Stimulated activated naive B cell treated with anti-CD40 and anti-IgM and Interleukin-4, amounts not matched to agents 10 μg/mL and 1 μg/mL and 100 μg/mL, for 72 hours (primary cell): ENCODE results near the gene PEX7.
"Not testable (repeated sequence)": the region's sequence is repeated elsewhere in the genome, so short reads cannot be mapped to it uniquely, and the experiment has no call there.

Source experiments
- ATAC-seq, 2 donors: fragments of 150-1000 bp; cut with Tn5 transposase; replicated peaks; 2 replicates each; pipeline ENCODE4 v1.10.0; 2021; ENCODE audit warnings: moderate library complexity in 1 of 2
- DNase-seq: peaks from one replicate; pipeline ENCODE4 v3.0.0; 2021
- H3K27ac Mint-ChIP-seq: one replicate; pipeline ENCODE4 v1.8.0; 2022; ENCODE audit warnings: mild to moderate bottlenecking, mixed read lengths
- H3K27me3 Mint-ChIP-seq, 2 donors: one replicate each; pipeline ENCODE4 v1.8.0; 2022; ENCODE audit warnings: mixed read lengths in 2 of 2
- H3K36me3 Mint-ChIP-seq, 2 donors: one replicate each; pipeline ENCODE4 v1.8.0; 2022; ENCODE audit warnings: mixed read lengths in 2 of 2, mild to moderate bottlenecking in 1 of 2
- H3K4me1 Mint-ChIP-seq, 2 donors: one replicate each; pipeline ENCODE4 v1.8.0; 2022; ENCODE audit warnings: mixed read lengths in 2 of 2, mild to moderate bottlenecking in 1 of 2
- H3K4me3 Mint-ChIP-seq, 2 donors: one replicate each; pipeline ENCODE4 v1.8.0; 2022; ENCODE audit warnings: mild to moderate bottlenecking in 2 of 2, mixed read lengths in 2 of 2, moderate library complexity in 1 of 2
- H3K9me3 Mint-ChIP-seq, 2 donors: one replicate each; pipeline ENCODE4 v1.8.0; 2022; ENCODE audit warnings: mixed read lengths in 2 of 2, mild to moderate bottlenecking in 1 of 2

Gene PEX7

GRCh38 chr6:136784271-136784664, 38.1 kb upstream of the PEX7 start:
- Mint-ChIP-seq H3K4me3 (peak overlapping the region; percentile 71 to 76), H3K9me3 (peaks cover 0 to 1% of the 10 kb centered on the region in 2 donors), H3K27ac (peak overlapping the region; percentile 92), H3K4me1 (peaks cover 44 to 74% of the 10 kb centered on the region in 2 donors), H3K36me3 (peaks cover 4 to 23% of the 10 kb centered on the region in 2 donors), H3K27me3 (no peaks in the 10 kb centered on the region)
- ATAC-seq (no peak), DNase-seq (no peak)

- Mint-ChIP-seq H3K9me3 (peaks cover 0 to 1% of the 10 kb centered on the region in 2 donors), H3K27ac (peak overlapping the region; percentile 57), H3K36me3 (peaks cover 4 to 23% of the 10 kb centered on the region in 2 donors), H3K4me3 (peak overlapping the region; percentile 53 to 71), H3K4me1 (peaks cover 44 to 75% of the 10 kb centered on the region in 2 donors), H3K27me3 (no peaks in the 10 kb centered on the region)
- ATAC-seq (peak; percentile 47 to 51), DNase-seq (no peak)
Measured at GRCh38 chr6:136784910-136785746, 37.3 kb upstream of the PEX7 start.

GRCh38 chr6:136786658-136787057, 35.7 kb upstream of the PEX7 start:
- Mint-ChIP-seq H3K27me3 (no peaks in the 10 kb centered on the region), H3K9me3 (peaks cover 0 to 1% of the 10 kb centered on the region in 2 donors), H3K36me3 (peaks cover 4 to 23% of the 10 kb centered on the region in 2 donors), H3K27ac (no peak overlapping the region), H3K4me3 (no peak overlapping the region), H3K4me1 (peaks cover 44 to 81% of the 10 kb centered on the region in 2 donors)
- ATAC-seq, result no peak
- no peak for DNase-seq

DNA sequence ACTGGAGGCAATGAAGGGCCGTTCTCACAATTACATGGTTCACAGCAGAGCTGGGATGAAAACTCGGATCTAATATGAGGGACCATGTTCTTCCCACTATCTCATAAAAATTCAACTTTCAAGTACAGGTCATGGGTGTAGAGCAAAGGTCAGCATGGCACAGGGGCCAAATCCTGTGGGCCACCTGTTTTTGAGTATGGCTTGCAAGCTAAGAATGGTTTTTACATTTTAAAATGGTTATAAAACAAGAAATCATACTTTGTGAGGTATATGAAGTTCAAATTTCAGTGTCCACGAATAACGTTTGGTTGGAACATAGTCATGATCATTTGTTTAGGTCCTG, 34.7 kb upstream of the PEX7 start:
- H3K4me1 Mint-ChIP-seq, result peaks cover 42 to 71% of the 10 kb centered on the region in 2 donors
- peaks cover 0 to 1% of the 10 kb centered on the region in 2 donors for H3K9me3 Mint-ChIP-seq
- H3K27ac Mint-ChIP-seq, result no peak overlapping the region
- peaks cover 4 to 23% of the 10 kb centered on the region in 2 donors for H3K36me3 Mint-ChIP-seq
- ATAC-seq (no peak), DNase-seq (no peak)
- no peak overlapping the region for H3K4me3 Mint-ChIP-seq
- no peaks in the 10 kb centered on the region for H3K27me3 Mint-ChIP-seq

GRCh38 chr6:136788069-136788902, 34.1 kb upstream of the PEX7 start:
- ATAC-seq, result no peak
- Mint-ChIP-seq H3K4me3 (peak overlapping the region in 1 of 2 donors; percentile 37), H3K27me3 (no peaks in the 10 kb centered on the region), H3K27ac (peak overlapping the region; percentile 75), H3K36me3 (peaks cover 4 to 22% of the 10 kb centered on the region in 2 donors), H3K9me3 (peaks cover 0 to 1% of the 10 kb centered on the region in 2 donors), H3K4me1 (peaks cover 42 to 67% of the 10 kb centered on the region in 2 donors)
- no peak for DNase-seq

DNA sequence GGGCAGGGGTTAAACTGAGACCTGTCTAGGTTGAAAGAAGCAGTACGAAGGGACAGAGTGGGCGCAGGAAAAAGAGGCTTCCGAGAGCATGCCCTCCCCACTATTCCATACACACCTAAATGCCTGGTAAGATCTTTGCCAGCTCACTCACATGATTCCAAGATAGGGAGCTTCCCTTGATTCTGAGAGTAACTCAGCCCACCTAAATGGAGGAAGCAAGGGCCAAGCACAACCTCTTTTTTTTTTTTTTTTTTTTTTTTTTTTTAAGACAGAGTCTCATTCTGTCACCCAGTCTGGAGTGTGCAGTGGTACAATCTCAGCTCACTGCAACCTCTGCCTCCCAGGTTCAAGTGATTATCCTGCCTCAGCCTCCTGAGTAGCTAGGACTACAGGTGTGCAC, 33.0 kb upstream of the PEX7 start:
- H3K27me3 Mint-ChIP-seq, H3K27ac Mint-ChIP-seq, H3K4me3 Mint-ChIP-seq, H3K9me3 Mint-ChIP-seq, ATAC-seq, DNase-seq: not testable (repeated sequence)
- Mint-ChIP-seq H3K4me1 (peaks cover 38 to 63% of the 10 kb centered on the region in 2 donors), H3K36me3 (peaks cover 0 to 14% of the 10 kb centered on the region in 2 donors)

DNA sequence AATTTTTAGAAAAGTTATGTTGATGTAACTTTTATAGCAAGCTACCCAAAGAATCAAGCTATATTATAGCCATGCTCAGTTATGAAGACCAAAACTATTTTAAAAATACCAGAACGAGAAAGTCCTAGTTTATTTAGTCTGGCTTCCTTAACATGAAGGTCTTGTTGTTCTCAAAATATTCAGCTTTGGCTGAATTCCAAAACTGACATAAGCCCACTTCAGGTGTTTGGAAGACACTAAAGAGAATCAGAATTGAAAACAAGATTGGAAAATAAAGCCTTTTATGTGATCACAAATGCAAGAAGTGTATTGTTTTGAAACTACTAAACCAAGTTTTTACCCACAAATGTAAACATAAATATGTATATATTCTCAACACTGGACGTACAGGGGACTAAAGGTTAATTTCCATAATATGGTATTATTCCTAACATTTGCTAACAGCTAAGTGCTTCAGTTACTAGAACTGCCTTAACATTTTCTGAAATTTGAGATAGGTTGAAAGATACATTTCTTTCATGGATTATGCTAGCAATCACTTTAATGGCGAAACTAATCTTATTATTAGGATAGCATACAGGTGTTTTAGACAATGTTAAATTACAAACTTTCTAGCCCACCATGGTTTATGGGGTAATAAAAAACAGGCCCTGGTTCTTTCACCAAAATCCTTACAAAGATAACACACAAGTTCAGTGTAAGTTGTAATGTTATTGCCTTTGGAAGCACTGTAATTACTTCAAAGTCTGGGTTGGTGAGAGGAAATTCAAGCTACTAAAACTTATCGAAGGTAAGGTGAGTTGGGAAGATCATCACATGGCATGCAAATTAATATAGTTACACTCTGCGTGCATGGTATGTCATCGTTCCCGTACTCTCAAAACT, 31.7 kb upstream of the PEX7 start:
- peak overlapping the region; percentile 98 to 99 for H3K4me3 Mint-ChIP-seq
- peaks cover 0 to 9% of the 10 kb centered on the region in 2 donors for H3K36me3 Mint-ChIP-seq
- DNase-seq (no peak), ATAC-seq (no peak)
- H3K27me3 Mint-ChIP-seq, result no peaks in the 10 kb centered on the region
- H3K4me1 Mint-ChIP-seq, result peaks cover 27 to 51% of the 10 kb centered on the region in 2 donors
- peak overlapping the region; percentile 86 for H3K27ac Mint-ChIP-seq
- H3K9me3 Mint-ChIP-seq, result no peaks in the 10 kb centered on the region

DNA sequence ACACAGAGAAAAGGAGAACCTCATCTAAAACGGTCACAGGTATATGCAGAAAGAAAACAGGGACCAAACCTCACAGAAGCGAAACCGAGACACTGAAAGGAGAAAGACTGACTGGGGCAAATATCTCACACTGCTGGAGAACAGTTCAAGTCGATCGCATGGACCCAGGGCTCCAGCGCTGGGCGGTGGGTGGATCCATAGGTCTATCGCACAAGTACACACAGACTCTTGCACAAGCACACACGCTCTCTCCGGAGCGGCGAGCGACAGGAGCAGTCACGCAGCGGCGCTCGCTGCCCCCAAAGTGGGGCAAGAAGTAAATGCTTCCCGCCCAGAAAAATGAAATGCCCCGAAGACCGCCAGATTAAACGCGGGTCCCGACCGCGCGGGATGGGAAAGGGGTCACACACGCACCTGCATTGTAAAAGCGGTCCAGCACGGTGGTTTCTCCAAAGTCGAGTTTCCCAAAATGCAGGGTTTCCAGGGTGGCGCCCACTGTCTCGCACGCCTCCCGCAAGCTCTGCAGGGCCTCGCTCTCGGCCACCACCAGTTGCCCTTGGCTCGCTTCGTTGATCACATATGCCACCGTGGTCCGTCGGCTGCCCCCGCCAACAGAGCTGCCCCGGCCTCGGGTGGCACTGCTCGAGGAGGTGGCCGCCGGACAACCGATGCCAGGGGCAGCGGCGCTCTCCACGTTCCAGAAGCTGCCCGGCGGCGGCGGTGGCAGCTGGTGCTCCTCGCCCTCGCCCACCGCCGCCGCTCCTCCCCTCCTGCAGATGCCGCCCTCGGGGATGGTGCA, 30.9 kb upstream of the PEX7 start:
- Mint-ChIP-seq H3K4me3 (peak overlapping the region; percentile 98 to 99), H3K9me3 (no peaks in the 10 kb centered on the region), H3K36me3 (peaks cover 0 to 9% of the 10 kb centered on the region in 2 donors), H3K27me3 (no peaks in the 10 kb centered on the region), H3K27ac (peak overlapping the region; percentile 86), H3K4me1 (peaks cover 23 to 44% of the 10 kb centered on the region in 2 donors)
- peak; percentile 13 to 27 for ATAC-seq
- peak; percentile 39 for DNase-seq

- DNase-seq (no peak), ATAC-seq (no peak)
- Mint-ChIP-seq H3K27me3 (no peaks in the 10 kb centered on the region), H3K4me3 (peak overlapping the region; percentile 98 to 99), H3K27ac (peak overlapping the region; percentile 47), H3K36me3 (peaks cover 0 to 9% of the 10 kb centered on the region in 2 donors), H3K4me1 (peaks cover 21 to 44% of the 10 kb centered on the region in 2 donors), H3K9me3 (no peaks in the 10 kb centered on the region)
Measured at GRCh38 chr6:136792095-136792409, 30.3 kb upstream of the PEX7 start.

DNA sequence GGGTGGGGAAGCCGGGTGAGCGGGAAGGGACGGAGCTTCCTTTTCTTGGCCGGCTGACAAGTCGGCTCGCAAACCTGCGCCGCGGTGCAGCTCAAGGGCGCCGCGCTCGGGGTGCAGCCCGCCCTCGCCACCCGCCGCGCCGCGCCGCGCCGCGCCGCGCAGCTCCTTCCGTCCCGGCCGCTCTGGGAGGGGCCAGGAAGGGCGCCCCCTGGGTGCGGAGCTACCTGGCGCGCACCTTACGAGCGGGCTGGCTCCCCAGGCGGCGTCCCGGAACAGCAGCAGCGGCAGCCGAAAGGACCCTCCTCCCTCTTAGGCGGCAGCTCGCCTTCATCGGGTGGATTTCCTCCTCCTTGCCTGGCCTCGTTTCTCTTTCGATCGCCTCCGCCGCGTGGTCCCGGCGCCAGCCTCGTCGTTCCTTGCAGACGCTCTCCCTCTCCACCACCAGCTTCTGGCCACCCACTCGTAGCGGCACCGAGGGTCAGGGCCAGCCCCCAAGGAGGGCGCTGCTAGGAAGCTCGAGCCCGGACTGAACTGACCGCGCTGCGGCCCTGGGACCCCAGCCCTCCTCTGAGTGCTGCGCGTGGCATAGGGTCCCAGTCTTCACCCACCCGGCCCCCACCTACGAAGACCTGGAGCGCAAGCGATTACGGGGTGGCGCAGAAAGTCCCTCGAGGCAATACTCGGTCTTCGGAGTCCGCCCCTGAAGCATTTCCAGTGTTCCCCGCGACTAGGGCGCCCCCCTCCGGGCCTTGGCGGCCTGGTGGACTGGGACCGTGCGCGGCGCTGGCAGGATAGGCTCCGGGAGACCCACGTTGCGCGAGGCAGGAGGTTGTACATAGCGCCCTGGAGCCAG, 29.8 kb upstream of the PEX7 start, which contains the start of gene MAP3K5:
Gene MAP3K5 (minus strand): TSS at position 68 of the 853 bp plus-strand sequence. CDS start 320 bp downstream, outside the sequence.
- Mint-ChIP-seq H3K27ac (peak within 1 kb of the TSS; percentile 99), H3K4me3 (peak within 1 kb of the TSS; percentile 98 to 99), H3K27me3 (no peaks in the 10 kb centered on the region), H3K4me1 (peaks cover 18 to 41% of the 10 kb centered on the region in 2 donors), H3K36me3 (peaks cover 0 to 9% of the 10 kb centered on the region in 2 donors), H3K9me3 (no peaks in the 10 kb centered on the region)
- DNase-seq (peak; percentile 91), ATAC-seq (peak; percentile 80 to 83)

DNA sequence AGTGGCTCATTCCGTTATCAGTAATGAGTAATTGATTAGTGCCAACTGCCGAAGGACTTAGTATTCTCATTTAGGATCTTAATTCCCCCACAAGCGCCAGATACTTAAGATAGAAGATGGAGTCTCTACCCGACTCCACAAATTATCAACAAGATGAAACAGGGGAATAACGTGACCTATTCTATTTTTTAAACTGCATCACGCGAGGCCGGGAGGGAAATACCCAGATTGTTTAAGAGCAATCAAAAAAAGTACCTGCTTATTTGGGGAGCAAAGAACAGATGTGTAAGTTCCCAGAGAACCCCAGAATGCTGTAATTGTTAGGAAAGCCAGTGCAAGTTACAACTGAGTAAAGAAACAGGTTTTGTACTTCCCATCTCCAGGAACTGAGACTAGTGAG, 29.0 kb upstream of the PEX7 start:
- peak; percentile 51 for DNase-seq
- peaks cover 11 to 34% of the 10 kb centered on the region in 2 donors for H3K4me1 Mint-ChIP-seq
- peaks cover 0 to 6% of the 10 kb centered on the region in 2 donors for H3K36me3 Mint-ChIP-seq
- H3K4me3 Mint-ChIP-seq, result peak overlapping the region; percentile 98 to 99
- H3K27me3 Mint-ChIP-seq, result no peaks in the 10 kb centered on the region
- ATAC-seq, result peak; percentile 22 to 28
- H3K9me3 Mint-ChIP-seq, result no peaks in the 10 kb centered on the region
- peak overlapping the region; percentile 99 for H3K27ac Mint-ChIP-seq

DNA sequence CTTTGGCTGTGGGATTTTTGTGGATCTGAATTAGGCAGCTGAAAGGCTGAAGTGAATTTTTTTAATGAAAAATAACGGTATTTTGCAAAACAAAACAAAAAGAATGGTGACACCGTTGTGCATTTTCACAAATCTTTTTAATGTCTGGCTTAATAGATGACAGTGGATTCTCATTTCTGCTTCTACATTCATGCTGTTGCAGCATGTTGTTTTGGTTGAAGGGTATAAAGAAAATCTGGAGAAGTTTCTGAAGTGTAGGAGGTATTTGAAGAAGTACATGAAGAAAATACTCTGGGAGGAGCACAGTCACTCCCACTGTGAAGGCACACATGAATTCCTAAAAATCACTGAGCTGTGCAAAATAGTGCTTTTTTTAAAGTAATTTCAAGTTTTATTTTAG, 27.0 kb upstream of the PEX7 start:
- no peak for ATAC-seq
- Mint-ChIP-seq H3K36me3 (no peaks in the 10 kb centered on the region), H3K27ac (no peak overlapping the region), H3K9me3 (no peaks in the 10 kb centered on the region), H3K4me1 (peaks cover 7 to 22% of the 10 kb centered on the region in 2 donors), H3K4me3 (no peak overlapping the region), H3K27me3 (no peaks in the 10 kb centered on the region)
- no peak for DNase-seq
